HT-29 (cell line): Measurements from ENCODE around the gene PXN. TPM values are rescaled to one million over a fixed set of nuclear protein-coding genes. Genes with fewer than 3 reads are reported as not detected.
A peak's percentile ranks its signal among the peaks of the same experiment; 100 is the strongest.
"Not testable (repeated sequence)": the region's sequence is repeated elsewhere in the genome, so short reads cannot be mapped to it uniquely, and the experiment has no call there.

Experiments
- DNase-seq: peaks from one replicate; pipeline ENCODE4 v3.0.0-alpha.2; 2015; ENCODE audit warnings: low spot score
- total RNA-seq: library from RNA; depleted of rRNA; stranded (reverse); fragments of >200 nt; shearing (Covaris generic); gene quantifications from 2 replicates; pipeline ENCODE4 v1.2.3, GENCODE V29; 2014

Gene PXN
- total RNA-seq, 1 experiment from 2014 or later = 63.0 TPM

DNA sequence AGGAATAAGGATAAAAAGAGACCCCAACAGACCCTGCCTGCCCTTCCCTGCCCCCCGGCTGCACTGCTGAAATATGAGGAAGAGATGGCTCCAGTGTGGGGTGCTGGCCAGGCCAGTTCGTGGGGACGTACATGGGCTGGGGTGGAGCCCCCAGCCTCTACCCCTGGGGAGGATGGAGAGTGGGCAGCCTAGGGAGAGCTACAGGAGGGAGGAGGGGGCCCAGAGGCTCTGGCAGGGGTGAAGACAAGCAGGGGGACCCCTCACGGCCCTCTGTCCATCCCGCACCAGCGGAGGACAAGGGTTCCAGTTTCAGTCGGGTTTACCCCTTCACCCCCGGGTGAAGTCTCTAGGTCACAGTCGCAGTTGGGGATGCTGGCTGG, 53.6 kb downstream of the PXN start:
- DNase-seq = no peak

DNA sequence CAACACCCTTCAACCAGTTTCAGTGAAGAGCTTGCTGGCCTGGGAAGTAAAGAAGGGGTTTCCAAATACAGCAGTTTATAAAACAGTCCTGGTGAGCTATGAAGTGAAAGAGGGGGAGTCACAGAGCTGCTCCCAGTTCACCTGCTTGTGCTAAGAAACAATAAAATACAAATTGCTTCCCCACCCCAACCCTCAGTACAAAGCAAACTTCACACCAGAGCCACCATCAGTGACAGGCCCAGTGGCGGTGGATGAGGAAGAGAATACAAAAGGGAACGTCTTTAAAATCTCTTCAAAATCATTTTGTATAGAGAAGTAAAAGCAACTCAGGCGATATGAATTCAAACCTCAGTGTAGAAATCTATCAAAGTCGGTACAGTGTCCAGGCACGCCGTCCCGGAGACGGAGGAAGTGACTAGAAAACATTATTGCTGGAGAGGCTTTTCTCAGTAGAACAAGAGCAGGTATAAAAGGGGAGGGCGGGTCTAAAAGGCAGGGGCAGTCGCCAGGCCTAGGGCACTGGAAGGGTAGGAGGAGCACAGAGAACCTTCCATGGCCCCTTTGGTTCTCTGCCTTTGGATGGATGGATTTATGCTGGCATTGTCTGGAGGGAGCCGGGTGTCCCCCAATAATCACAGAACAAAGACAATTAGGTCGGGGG, 54.2 kb downstream of the PXN start:
- no peak for DNase-seq

DNA sequence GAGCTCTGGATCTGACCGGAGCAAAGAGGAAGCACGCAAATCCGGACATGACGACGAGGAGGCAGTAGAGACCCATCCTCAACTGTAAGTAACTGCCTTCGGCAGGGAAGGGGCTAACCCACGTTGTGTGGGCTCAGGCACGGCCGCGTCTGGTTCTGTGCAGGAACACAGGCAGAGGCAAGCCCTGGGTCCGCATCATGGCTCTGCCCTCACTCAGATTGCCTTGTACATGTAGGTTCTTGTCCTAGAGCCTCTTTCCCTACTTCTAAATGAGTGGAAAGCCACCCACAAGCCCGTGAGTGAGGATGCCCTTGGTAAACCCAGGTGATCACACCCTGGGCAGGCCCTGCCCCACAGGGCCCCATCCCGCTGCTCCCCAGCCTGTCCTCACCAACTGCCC, 55.7 kb downstream of the PXN start:
- DNase-seq = no peak

DNA sequence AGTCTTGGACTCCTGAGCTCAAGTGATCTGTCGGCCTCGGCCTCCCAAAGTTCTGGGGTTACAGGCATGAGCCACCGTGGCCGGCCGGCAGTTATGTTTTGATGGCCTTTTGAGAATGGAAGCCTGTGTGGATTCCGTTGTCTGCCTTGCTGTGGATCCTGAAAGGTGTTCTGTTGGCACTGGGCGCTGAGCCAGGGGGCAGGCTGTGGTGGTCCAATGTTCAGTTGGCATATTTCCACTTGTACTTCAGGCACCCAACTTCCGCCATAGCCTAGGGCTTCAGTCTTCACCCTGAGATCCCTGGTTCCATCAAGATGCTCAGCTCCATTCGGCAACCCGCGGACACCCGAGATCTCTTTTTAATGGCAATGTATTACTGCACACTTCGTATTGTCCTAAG, 58.3 kb downstream of the PXN start:
- no peak for DNase-seq

DNA sequence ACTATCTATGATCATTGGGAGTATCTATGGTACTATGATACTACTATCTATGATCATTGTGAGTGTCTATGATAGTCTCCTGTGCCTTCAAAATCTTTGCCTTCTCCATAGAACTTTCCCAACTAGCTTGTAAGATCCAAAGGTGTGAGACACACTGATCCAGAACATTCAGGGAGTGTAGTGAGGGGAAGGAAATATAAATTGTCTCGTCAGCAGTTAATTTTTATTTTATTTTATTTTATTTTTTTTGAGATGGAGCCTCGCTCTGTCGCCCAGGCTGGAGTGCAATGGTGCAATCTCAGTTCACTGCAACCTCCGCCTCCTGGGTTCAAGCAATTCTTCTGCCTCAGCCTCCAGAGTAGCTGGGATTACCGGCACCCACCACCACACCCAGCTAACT, 58.7 kb downstream of the PXN start:
- not testable (repeated sequence) for DNase-seq

DNA sequence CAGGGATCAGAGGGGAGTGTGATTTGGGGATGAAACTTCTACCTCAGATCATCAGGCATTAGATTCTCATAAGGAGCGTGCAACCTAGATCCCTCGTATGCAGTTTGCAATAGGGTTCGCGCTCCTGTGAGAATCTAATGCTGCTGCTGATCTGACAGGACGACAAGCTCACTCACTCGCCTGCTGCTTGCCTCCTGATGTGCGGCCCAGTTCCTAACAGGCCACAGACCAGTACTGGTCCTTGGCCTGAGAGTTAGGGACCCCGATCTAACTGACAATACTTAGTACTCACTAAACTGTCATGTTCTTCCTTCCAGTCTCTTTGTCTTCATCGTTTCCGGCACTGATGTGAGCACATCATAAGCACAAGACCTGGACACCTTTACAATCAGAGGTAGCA, 59.3 kb downstream of the PXN start:
- no peak for DNase-seq

DNA sequence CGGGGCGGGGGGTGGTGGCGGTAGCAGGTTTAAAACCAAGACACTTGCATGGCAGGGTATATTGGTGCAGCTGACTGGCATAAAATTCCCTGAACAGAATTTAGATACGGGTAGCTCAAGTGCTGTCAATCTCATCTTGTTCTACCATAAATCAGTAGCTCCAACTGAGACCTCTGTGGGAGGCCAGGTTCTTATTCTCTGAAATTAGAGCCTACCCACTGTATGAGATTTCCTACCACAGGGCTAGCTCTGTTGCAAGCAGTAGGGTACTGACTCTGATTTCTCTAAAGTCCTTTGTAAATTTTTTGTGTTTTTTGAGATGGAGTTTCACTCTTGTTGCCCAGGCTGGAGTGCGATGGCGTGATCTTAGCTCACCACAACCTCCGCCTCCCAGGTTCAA, 61.4 kb downstream of the PXN start:
- DNase-seq = no peak

DNA sequence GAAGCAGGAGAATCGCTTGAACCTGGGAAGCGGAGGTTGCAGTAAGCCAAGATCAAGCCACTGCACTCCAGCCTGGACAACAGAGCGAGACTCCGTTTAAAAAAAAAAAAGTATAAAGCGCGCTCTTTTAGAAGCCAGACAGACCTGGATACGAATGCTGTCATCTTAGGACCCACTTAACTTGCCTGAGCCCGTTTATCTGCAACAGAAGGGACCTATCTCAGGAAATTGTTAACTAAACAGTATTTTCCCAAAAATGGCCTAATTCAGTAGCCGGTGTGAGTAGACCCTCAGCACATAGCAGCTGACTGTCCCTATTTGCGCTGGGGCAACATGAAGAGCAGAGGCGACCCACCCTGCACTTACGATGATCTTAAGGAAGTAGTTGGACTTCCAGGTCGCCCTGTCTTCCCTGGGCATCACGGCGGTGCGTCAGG, 65.1 kb downstream of the PXN start:
- no peak for DNase-seq

DNA sequence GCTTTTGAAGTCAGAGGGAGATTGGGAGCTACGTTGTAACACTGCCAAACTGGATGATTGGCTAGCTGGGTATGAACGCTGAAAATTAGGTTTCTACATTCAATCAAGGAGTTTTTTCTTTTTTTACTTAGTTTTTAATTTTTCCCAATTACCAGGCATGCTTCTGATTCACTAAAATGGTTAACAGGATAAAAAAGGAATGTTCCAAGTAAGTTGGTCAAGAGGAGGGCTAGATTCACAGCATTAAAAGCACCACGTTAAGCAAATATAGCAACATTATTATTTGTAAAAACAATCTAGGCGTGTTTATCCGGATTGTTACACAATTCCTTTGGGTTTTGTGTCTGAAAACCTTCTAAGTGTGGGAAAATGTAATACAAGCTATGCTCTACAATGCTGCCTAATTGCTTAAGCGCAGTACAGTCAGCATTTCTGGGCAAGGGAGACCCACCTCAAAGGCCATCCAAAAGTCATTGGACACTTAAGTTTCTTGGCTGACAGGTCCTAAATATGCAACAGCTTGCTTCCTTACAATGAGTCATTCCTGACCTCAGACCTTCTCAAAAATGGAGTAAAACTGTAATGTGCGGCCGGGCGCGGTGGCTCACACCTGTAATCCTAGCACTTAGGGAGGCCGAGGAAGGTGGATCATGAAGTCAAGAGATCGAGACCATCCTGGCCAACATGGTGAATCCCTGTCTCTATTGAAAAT, 65.8 kb downstream of the PXN start:
- peak; percentile 19 for DNase-seq

DNA sequence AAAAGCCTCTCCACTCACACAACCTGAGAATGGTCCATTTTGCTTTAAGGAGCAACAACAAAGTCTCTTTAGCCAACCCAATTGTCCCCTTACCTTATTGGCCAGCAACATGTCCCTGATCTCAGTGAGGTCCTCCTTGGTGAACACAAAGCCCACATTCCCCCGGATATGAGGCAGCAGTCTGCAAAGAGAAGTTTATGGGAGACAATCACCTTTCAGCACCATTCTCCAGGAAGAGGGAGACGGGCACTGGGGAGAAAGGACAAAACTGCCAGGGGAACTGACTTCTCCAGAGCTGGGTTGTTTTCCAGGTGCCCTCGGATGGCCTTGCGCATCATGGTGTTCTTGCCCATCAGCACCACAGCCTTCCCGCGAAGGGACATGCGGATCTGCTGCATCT, 66.5 kb downstream of the PXN start:
- no peak for DNase-seq

DNA sequence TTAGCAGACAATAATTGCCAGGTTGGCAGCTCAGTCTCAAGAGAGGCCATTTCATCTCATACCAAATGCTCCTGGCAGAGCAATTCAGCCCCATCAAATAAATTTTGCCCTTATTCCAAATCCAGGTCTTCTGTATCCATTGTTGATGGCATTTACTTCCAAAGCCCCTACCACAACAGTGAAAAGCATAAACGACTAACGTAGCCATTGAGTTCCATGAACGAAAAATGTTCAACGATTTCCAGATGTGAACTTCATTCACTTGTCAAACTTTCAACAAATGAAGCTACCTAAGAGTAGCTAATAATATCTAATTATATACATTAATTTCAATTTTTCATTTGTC, 68.0 kb downstream of the PXN start:
- no peak for DNase-seq

DNA sequence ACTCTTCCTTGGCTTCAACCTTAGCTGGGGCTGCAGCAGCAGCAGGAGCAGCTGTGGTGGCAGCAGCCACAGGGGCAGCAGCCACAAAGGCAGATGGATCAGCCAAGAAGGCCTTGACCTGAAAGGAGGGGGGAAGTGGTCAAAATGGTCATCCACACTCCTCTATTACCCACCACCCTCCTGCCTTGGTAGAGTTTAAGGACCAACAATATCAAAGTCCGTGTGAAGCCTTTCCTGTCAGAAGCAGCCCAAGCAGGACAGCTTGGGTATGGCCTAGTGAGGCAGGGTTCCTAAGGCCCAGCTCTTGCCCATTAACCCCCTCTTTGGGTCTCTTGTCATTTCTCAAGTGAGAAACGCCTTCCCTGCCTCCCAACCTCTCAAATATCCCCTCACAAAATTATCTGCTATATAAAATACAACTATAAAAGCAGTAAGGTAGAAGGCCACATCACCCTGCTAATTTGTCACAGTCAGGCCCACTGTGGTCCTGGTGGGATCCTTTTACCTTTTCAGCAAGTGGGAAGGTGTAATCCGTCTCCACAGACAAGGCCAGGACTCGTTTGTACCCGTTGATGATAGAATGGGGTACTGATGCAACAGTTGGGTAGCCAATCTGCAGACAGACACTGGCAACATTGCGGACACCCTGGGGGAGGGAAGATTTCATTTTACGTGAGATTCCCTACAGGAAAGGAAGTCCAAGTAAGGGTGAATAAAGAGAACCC, 68.6 kb downstream of the PXN start:
- DNase-seq = peak; percentile 15

DNA sequence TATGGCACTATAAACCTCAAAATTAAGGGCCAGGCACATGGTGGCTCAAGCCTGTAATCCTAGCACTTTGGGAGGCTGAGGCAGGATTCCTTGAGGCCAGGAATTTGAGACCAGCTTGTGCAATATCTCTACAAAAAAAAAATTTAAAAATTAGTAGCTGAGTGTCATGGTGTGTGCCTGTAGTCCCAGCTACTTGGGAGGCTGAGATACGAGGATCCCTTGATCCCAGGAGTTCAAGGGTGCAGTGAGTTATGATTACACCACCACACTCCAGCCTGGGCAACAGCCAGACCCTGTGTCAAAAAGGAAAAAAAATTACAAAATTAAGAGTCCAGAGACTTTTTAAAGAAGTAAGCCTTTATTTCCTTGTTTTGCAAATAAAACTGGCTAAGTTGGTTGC, 69.2 kb downstream of the PXN start:
- DNase-seq = no peak

DNA sequence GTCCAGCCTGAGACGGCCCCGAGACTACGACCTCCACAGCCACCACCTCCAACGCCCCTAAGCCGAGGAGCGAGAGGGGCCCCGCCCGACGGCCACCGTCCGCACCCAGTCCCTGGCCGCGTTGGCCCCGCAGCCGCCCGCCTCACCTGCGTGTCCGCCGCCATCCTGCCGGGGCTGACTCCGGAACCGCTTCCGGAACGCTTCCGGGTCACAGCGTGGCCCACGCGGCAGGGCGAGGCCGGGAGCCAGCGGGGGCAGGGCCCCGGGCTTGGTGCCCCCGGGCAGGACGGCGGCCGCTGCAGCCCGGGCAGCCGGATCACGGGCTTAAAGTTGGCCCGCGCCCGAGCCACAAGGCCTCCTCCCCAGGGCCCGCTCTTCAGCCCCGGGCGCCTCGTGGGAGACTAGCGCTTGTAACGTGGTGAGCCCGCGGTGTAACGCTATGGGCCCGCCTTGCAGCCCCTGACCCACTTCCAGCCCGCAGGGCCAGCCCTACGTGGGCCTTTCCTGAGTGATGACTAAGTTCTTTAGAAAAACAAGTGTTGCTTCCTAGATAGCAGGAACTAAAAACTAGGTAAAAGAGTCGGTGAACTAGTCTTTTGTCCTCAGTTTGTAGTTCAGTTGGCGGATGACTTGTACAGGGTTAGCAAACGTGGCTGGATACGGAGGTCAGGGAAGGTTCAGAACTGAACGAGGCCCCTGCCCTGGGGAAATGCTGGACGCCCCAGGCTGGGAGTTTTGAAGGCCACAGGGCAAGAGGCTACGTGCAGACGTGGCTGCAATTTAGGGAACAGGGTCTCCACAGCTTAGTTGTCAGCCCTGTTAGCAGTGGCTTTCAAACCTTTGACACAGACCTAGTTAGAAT, 70.8 kb downstream of the PXN start, which contains the start of gene GCN1:
GCN1 (minus strand) TSS at position 182 of the 862 bp plus-strand sequence; CDS start at position 164, 18 bp downstream.
- DNase-seq = peak; percentile 91

DNA sequence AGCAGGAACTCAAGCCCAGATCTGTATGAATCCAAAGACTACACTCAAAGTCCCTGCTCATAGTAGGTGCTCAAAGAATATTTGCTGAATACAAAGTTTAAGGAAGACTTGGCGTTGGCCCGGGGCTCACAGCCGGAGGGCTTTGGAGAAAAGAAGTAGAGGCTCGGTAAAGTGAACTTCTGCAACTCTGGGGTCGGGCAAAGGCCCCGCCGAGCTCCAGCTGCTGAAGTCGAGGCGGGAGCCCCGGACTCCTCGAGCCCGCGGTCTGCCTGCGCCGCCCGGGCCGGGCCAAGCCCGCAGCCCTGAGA, 71.3 kb downstream of the PXN start:
- DNase-seq = no peak

DNA sequence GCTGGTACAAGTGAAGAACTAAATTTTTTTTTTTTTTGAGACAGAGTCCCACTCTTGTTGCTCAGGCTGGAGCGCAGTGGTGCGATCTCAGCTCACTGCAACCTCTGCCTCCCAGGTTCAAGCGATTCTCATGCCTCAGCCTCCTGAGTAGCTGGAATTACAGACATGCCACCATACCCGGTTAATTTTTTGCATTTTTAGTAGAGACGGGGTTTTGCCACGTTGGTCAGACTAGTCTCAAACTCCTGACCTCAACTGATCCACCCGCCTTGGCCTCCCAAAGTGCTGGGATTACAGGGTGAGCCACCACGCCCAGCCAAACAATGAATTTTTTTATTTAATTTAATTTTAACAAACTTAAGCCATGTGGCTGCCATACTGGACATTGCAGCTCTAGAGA, 72.2 kb downstream of the PXN start:
- not testable (repeated sequence) for DNase-seq

DNA sequence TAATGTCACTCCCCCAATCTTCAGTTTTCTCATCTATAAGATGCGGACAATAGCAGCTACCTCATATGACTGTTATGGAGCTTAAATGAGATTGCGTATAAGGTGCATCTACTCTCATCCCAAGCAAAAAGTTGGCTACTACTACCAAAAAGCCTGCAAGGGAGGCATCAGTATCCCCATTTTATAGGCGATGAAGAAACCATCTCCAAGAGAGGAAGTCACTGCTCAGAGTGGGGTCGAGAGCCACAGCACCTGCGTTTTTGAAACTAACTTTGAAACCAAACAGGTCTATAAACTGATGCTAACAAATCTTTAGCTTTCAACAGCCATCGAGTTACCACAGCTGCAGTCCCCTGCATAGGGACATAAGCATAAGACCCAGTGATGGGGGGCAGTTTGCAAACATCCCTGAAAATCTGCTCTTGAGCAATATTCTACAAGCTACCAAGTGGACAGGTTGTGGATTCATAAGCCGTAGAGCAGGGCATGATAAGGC, 74.5 kb downstream of the PXN start:
- no peak for DNase-seq

DNA sequence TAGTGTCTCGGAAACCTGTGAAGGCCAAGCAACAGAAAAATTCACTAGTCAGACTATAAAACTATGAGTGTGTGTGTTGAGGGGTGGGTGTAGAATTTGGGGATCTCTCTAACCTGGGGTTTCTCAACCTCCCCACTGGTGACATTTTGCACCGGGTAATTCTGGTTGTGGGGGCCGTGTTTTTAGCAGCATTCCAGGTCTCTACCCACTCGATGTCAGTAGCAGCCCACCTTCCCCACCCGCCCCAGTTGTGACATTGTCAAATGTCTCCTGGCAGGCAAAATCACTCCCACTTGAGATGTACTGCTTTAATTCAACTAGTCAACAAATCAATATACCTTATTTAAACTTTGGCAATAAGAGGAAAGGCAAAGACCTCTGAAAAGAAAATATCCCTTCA, 75.1 kb downstream of the PXN start:
- DNase-seq = no peak

DNA sequence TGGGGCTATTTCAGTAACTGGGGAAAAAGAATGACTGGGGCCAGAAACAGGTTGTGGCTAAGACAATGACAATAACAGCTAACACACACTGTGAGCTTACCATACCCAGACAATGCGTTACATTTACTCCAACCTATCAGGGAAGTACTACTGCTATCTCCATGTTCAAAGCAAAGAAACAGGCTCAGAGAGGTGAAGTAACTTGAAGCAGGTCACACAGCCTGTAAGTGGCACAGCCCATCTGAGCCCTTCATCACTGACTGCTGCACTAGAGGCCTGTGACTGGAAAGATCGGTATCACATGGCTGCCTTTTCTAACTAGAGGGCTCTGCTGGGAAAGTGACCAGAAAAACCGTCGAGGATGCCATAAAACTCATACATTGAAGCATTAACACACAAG, 78.9 kb downstream of the PXN start:
- DNase-seq = no peak

DNA sequence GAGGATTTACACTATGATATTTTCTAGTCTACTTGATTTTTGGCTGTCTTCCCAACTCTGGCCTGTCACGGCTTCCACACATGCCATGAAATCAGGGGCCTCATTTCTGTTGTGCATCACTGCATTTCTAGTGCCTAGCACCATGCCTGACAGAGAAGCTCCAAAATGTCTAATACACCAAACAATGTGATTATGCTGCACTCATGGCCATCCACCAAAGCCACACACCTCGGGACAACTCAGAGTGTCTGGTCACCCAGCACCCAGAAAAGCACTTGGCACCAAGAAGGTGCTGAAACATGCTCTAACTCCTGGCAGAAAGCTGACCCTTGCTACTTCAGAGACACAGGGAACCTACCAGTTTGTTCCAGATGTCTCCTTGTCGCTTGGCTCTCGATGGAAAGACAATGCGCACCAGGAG, 82.3 kb downstream of the PXN start:
- DNase-seq = no peak

DNA sequence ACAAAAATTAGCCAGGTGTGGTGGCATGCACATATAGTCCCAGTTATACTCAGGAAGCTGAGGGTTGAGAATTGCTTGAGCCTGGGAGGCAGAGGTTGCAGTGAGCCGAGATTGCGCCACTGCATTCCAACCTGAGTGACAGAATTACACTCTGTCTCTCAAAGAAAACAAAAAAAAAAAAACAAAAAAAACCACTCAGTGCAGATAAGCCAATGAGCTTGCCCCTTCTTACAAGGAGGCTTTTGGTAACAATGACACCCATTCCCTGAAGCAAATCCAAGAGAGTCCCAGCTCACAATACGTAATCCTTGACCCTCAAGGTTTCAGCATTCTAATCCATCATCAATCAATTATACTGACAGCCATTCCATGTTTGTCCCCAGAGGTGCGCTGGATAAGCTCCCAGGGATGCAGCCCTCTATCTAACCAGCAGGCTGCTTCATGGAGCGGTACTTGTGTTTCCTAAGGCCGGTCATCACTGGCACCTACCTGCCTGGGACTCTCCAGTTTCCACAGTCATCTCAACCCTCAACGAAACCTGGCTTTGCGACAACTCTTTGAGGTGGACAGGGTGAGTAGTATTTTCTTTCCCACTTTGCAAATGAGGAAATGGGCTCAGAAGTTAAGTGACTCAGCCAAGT, 83.4 kb downstream of the PXN start:
- no peak for DNase-seq
